Neural crest cell (in vitro differentiated cells): ENCODE results near the gene NATD1. TPM values are rescaled to one million over a fixed set of nuclear protein-coding genes. Genes with fewer than 3 reads are reported as not detected.

Source experiments
- DNase-seq: peaks from one replicate; pipeline ENCODE4 v3.0.0; 2021; ENCODE audit warnings: low read depth, mixed read lengths, low spot score
- H3K27ac Mint-ChIP-seq: one replicate; pipeline ENCODE4 v1.8.0; 2021; ENCODE audit warnings: mild to moderate bottlenecking, mixed read lengths; ENCODE audit not compliant: unreplicated experiment
- H3K27me3 Mint-ChIP-seq: 2 replicates; pipeline ENCODE4 v1.8.0; 2021; ENCODE audit warnings: low read depth, mild to moderate bottlenecking, mixed read lengths
- H3K36me3 Mint-ChIP-seq: 2 replicates; pipeline ENCODE4 v1.8.0; 2021; ENCODE audit warnings: low read depth, mild to moderate bottlenecking, mixed read lengths
- H3K4me1 Mint-ChIP-seq: 2 replicates; pipeline ENCODE4 v1.8.0; 2021; ENCODE audit warnings: mixed read lengths
- H3K4me3 Mint-ChIP-seq: one replicate; pipeline ENCODE4 v1.8.0; 2021; ENCODE audit warnings: mild to moderate bottlenecking, mixed read lengths
- H3K9me3 Mint-ChIP-seq: 2 replicates; pipeline ENCODE4 v1.8.0; 2021; ENCODE audit warnings: mixed read lengths
- CTCF ChIP-seq: fragments of 200-600 bp; sonication (generic); conservative IDR thresholded peaks from 2 replicates; pipeline ENCODE4 v1.5.0; 2021; ENCODE audit warnings: antibody characterized with exemption, mild to moderate bottlenecking
- total RNA-seq: library from RNA; stranded (reverse); gene quantifications from 2 replicates; pipeline ENCODE4 v1.2.1, GENCODE V29; 2021

NATD1 gene
- total RNA-seq, 1 donor from 2014 or later: 6.7 TPM

GRCh38 chr17:21249086-21249795 lies 4.0 kb downstream of the NATD1 start:
- Mint-ChIP-seq H3K27ac (no peak overlapping the region), H3K9me3 (no peaks in the 10 kb centered on the region), H3K4me1 (peaks cover 13% of the 10 kb centered on the region), H3K36me3 (no peaks in the 10 kb centered on the region), H3K27me3 (peaks cover 3% of the 10 kb centered on the region), H3K4me3 (peak overlapping the region; percentile 41)
- no peak for TF ChIP-seq CTCF
- no peak for DNase-seq

GRCh38 chr17:21248500-21248899 lies 4.7 kb downstream of the NATD1 start:
- Mint-ChIP-seq H3K27ac (no peak overlapping the region), H3K4me1 (peaks cover 11% of the 10 kb centered on the region), H3K9me3 (no peaks in the 10 kb centered on the region), H3K27me3 (peaks cover 3% of the 10 kb centered on the region), H3K4me3 (no peak overlapping the region), H3K36me3 (no peaks in the 10 kb centered on the region)
- DNase-seq: no peak
- no peak for TF ChIP-seq CTCF

GRCh38 chr17:21247552-21248258 lies 5.5 kb downstream of the NATD1 start:
- H3K9me3 Mint-ChIP-seq: no peaks in the 10 kb centered on the region
- no peaks in the 10 kb centered on the region for H3K36me3 Mint-ChIP-seq
- peaks cover 9% of the 10 kb centered on the region for H3K4me1 Mint-ChIP-seq
- no peaks in the 10 kb centered on the region for H3K27me3 Mint-ChIP-seq
- peak overlapping the region; percentile 78 for H3K27ac Mint-ChIP-seq
- H3K4me3 Mint-ChIP-seq: peak overlapping the region; percentile 31
- TF ChIP-seq CTCF: no peak
- no peak for DNase-seq

GRCh38 chr17:21246698-21247097 lies 6.5 kb downstream of the NATD1 start:
- H3K4me1 Mint-ChIP-seq: peaks cover 5% of the 10 kb centered on the region
- H3K9me3 Mint-ChIP-seq: no peaks in the 10 kb centered on the region
- no peaks in the 10 kb centered on the region for H3K36me3 Mint-ChIP-seq
- DNase-seq: no peak
- H3K27me3 Mint-ChIP-seq: no peaks in the 10 kb centered on the region
- H3K4me3 Mint-ChIP-seq: no peak overlapping the region
- no peak for TF ChIP-seq CTCF
- no peak overlapping the region for H3K27ac Mint-ChIP-seq

GRCh38 chr17:21245639-21246084 lies 7.5 kb downstream of the NATD1 start:
- no peaks in the 10 kb centered on the region for H3K9me3 Mint-ChIP-seq
- DNase-seq: no peak
- no peak overlapping the region for H3K4me3 Mint-ChIP-seq
- no peaks in the 10 kb centered on the region for H3K36me3 Mint-ChIP-seq
- no peaks in the 10 kb centered on the region for H3K27me3 Mint-ChIP-seq
- TF ChIP-seq CTCF: no peak
- H3K4me1 Mint-ChIP-seq: peaks cover 5% of the 10 kb centered on the region
- H3K27ac Mint-ChIP-seq: no peak overlapping the region
